ENCODE data around the gene ORC6.
"Not testable (repeated sequence)": the region's sequence is repeated elsewhere in the genome, so short reads cannot be mapped to it uniquely, and the experiment has no call there.

ORC6 gene

GRCh38 chr16:46689365-46690280 is at the start of gene ORC6:
TSS of gene ORC6 (plus strand) at chr16:46689659. CDS start at chr16:46689706, 47 bp downstream.
- DNase-seq (ENCODE audit: low read depth in 3 of 3, low spot score in 1 of 3): peak; percentile 91 to 94 (median 91)

DNA sequence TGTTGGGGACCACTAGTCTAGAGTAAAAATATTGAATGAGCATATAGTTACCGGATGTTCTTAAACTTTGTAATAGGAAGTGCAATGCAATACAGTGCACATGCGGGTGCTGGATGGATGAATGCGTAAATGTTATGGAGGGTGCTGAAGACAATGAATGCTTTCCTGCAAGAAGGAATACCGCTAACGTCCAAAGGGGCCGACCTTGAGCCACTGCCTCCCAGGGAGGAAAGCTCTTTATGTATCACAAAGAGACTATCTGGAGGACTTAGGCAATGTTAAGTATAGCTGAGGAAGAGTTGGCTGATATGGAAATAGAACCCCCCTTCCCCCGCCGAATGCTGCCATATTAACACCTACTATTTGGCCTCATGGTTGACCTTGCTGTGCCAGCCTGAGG is 40.8 kb upstream of the ORC6 start:
- DNase-seq (ENCODE audit: low read depth in 3 of 3, low spot score in 1 of 3): no peak

DNA sequence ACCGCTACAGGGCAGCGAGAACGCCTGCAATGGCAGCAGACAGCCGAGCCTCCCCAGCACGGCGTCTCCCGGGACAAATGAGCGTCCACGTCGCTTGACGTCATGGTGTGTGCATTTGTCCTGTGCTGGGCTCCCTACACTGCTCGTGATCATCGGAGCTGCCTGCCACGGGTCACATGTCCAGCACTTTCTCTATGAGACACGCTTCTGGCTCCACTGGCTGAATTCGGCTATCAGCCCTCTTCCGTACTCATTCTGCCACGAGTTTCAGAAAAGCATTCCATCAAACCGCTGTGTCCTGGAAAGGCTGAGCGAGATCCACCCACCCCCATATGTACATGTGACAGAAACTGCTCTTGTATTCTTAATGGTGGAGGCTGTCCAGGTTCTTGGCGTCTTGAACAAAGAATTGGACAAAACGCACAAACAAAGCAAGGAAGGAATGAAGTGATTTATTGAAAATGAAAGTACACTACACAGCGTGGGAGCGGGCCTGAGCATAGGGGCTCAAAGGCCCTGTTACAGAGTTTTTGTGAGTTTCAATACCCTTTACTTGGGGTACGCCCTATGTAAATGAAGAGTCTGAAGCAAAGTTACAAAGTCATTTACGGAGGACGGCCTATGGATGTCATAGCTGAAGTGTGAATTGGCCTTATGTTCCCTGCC is 39.7 kb upstream of the ORC6 start:
- no peak for DNase-seq (ENCODE audit: low read depth in 3 of 3, low spot score in 1 of 3)

GRCh38 chr16:46650254-46650623 is 39.2 kb upstream of the ORC6 start:
- DNase-seq (ENCODE audit: low read depth in 3 of 3, low spot score in 1 of 3): no peak

GRCh38 chr16:46651305-46651704 is 38.2 kb upstream of the ORC6 start:
- no peak for DNase-seq (ENCODE audit: low read depth in 3 of 3, low spot score in 1 of 3)

- no peak for DNase-seq (ENCODE audit: low read depth in 3 of 3, low spot score in 1 of 3)
Observed at GRCh38 chr16:46658925-46659324, 30.5 kb upstream of the ORC6 start.

DNA sequence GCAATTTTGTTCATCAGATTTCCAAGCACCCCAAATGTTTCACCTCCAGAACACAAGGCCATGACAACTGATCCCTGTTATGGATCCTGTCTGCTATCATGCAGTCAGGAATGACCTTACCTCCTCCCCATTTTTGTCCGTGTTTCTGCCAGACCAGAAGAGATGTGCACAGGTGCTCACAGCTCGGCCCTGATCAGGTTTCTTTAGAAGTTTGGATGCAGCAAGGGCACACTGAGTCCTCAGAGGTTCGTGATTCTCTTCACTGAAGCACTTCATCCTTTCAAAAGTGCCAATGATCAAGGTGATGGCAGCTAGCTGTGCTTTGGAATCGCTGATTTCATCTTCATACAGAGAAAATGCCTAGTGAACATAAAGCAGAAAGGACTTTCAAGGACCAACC is 27.3 kb upstream of the ORC6 start:
- DNase-seq (ENCODE audit: low read depth in 3 of 3, low spot score in 1 of 3): no peak

- DNase-seq (ENCODE audit: low read depth in 3 of 3, low spot score in 1 of 3): no peak
Observed at GRCh38 chr16:46673320-46674013, 16.0 kb upstream of the ORC6 start.

DNA sequence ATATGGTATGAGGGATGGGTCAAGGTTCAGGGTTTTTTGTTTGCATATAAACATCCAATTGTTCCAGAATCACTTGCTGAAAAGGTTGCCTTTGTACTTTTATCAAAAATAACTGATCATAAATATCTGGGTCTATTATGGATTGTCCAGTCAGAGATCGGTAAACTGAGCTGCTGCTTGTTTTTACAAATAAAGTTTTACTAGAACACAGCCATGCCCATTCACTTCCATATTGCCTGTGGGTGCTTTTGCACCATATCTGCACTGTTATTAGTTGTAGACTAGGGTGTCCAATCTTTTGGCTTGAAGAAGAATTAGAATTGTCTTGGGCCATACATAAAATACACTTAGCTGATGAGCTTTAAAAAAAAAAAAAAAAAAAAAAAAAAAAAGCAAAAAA is 11.5 kb upstream of the ORC6 start:
- DNase-seq (ENCODE audit: low read depth in 3 of 3, low spot score in 1 of 3): not testable (repeated sequence)

GRCh38 chr16:46681867-46682266 is 7.6 kb upstream of the ORC6 start:
- DNase-seq (ENCODE audit: low read depth in 3 of 3, low spot score in 1 of 3): not testable (repeated sequence)

DNA sequence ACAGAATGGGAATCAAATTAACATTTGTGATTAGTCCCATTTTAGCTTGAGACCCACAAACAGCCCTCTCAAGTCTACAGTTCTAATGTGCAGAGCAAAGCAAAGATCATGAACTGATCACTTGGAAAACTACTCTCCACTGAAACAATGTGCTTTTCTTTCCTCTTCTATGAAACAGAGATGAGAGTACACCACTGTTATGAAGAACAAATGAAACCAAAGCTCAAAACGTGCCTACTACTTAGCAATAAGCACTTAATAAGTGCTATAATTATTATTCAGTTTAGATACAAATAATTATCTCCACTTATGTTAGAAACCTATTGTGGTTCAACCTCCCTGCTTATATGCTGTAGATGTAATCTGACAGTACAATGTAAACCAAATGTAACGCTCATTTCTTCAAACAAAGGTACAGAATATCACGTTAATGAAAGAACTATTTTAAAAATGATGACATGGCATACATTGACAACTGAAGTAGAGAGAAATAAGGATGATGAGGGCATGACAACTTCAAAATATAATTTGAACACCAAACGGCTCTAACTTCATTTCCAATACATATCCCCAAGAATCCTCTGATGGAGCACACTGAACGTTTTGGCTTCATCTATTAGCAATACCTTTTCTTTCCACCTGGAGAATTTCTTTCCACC is 2.5 kb upstream of the ORC6 start:
- DNase-seq (ENCODE audit: low read depth in 3 of 3, low spot score in 1 of 3): no peak

DNA sequence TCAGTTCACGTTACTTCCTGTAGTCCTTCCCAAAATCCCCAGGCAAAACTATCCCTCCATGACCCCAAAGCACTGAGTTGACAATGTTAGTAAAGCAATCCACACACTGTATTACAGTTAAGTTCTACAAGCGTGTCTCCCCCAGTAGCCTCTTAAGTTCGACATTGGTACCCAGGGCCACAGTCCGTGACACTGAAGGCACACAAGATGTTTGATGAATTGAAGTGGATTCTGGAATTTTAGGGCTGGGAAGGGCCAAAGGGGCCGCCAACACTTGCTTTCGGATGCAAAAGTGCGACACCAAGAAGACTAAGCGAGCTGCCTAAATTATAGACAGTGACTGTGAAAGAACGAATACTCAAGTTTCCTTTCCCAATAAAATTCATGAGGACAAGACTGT is 2.0 kb upstream of the ORC6 start:
- DNase-seq (ENCODE audit: low read depth in 3 of 3, low spot score in 1 of 3): no peak

DNA sequence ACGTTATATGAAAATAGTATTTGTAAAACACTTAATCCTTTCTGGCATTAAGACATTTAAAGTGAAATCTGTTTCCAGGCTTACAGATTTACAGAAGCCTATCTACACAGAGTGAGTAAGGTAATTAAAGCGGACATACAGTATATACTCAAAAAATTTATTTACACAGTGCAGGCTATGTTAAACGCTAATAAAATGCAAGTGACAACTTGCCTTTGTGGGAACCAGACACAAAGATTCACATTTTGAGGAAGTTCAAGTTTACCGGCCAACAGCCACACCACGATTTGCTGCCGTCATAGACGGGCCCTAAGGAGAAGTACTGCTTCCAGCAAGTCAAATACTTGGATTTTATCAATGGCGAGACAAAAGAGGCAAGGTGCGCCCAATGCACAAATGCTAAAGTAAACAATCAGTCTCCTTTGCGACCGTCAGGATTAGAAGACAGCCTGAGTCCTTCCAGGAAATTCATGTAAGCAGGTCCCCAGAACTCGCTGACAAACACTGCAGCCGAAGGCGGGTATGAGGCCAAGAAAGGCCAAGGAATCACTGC is 1.3 kb upstream of the ORC6 start:
- DNase-seq (ENCODE audit: low read depth in 3 of 3, low spot score in 1 of 3): no peak

DNA sequence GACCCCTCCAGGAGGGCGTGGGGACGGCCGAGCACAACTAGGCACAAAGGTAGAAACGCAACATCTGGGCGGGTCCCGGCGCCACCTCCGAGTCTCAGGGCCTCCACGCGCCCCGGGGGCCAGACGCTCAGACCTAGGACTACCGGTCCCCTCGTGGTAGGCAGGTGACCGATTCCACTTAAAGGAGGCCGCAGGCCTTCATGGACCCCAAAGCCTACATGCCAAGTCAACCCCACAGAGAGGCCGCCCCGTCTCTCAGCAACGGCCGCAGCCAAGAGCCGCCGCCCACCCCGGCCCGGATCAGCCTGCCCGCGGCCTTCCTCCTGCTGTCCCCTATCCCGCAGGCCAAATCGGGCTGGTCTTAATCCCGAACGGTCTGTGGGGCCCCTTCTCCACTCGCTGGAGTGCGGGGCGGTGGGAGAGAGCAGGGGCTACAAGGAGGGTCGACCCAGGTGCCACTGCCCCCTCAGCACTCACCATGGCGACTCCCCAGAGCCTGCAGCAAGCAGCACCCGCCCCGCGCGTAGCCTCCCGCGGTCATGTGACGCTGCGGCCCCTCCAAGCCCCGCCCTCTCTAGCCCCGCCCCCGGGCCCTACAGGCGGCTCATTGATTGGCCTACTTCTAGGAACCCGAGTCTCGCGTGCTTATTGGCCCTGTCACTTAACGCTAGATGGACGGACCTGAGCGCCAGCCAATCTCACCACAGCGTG is 650 bp upstream of the ORC6 start, which contains the start of gene VPS35:
Gene VPS35 (minus strand): TSS at position 525 of the 711 bp plus-strand sequence. CDS start 45 bp downstream, at position 480.
- DNase-seq (ENCODE audit: low read depth in 3 of 3, low spot score in 1 of 3): peak; percentile 97 to 100 (median 98)

- DNase-seq (ENCODE audit: low read depth in 3 of 3, low spot score in 1 of 3): no peak
Observed at GRCh38 chr16:46690281-46691178, 1.1 kb downstream of the ORC6 start.

DNA sequence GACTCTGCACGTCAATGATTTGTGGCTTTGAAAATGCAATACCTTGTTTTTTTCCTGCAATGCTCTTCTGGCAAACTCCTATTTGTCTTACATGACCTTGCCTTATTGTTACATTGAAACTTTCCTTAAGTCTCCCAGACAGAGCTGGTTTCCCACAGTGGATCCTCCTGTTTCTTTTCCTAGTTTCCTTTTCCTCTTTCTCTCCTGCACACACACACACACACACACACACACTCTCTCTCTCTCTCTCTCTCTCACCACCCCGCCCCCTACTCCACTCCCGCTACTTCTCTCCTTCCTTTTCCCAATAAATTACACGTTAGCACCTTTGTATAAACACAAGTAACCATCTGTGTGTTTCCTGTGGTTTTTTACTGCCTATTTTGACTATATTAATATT is 2.3 kb downstream of the ORC6 start:
- DNase-seq (ENCODE audit: low read depth in 3 of 3, low spot score in 1 of 3): no peak

GRCh38 chr16:46693598-46693997 is 4.1 kb downstream of the ORC6 start:
- DNase-seq (ENCODE audit: low read depth in 3 of 3, low spot score in 1 of 3): no peak

GRCh38 chr16:46695937-46696336 is 6.5 kb downstream of the ORC6 start:
- DNase-seq (ENCODE audit: low read depth in 3 of 3, low spot score in 1 of 3): no peak

DNA sequence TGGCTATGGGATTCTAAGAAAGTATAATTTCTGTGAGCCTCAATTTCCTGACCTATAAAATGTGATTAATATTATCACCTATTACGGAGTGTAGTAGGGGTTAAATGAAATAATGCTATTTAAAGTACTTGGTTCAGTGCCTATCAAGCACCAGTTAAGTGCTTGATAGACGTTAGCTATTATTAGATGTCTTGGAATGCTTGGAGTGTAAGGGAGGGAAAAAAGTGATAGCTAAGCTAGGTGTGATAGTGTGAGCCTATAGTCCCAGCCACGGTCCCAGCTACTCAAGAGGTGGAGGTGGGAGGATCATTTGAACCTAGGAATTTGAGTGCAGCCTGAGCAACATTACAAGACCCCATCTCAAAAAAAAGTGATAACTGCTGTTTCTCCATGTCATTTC is 7.5 kb downstream of the ORC6 start:
- no peak for DNase-seq (ENCODE audit: low read depth in 3 of 3, low spot score in 1 of 3)

Data from stimulated activated CD4-positive, alpha-beta T cell treated with anti-CD3 and anti-CD28 coated beads, TNF-alpha, amount 100 ng/mL, for 1 hour (primary cell).